Esophagus (tissue), 2 donors: ENCODE data around the gene RTF2. TPM values are rescaled to one million over a fixed set of nuclear protein-coding genes. Genes with fewer than 3 reads are reported as not detected.

Experiments used
- H3K27ac ChIP-seq, 2 donors: one replicate each; pipeline ENCODE4 v1.5.1; 2013; ENCODE audit warnings: low read depth in 2 of 2, mild to moderate bottlenecking in 2 of 2, inconsistent platforms in 1 of 2, low read length in 1 of 2, moderate library complexity in 1 of 2
- H3K27me3 ChIP-seq, 2 donors: one replicate each; pipeline ENCODE4 v1.6.1; 2013; ENCODE audit warnings: low read length in 2 of 2, control low read depth in 1 of 2, mild to moderate bottlenecking in 1 of 2; ENCODE audit not compliant: insufficient read depth in 2 of 2, control insufficient read depth in 1 of 2
- H3K36me3 ChIP-seq, 2 donors: one replicate each; pipeline ENCODE4 v1.6.1; 2013; ENCODE audit warnings: low read length in 1 of 2; ENCODE audit not compliant: control insufficient read depth in 2 of 2, insufficient read depth in 2 of 2
- H3K4me1 ChIP-seq, 2 donors: one replicate each; pipeline ENCODE4 v1.6.1; 2013; ENCODE audit warnings: low read length in 1 of 2; ENCODE audit not compliant: control insufficient read depth in 2 of 2, insufficient read depth in 2 of 2
- H3K4me3 ChIP-seq, 2 donors: one replicate each; pipeline ENCODE4 v1.5.1; 2013; ENCODE audit warnings: low read length in 2 of 2, mild to moderate bottlenecking in 2 of 2, low read depth in 1 of 2, moderate library complexity in 1 of 2
- H3K9me3 ChIP-seq, 2 donors: one replicate each; pipeline ENCODE4 v1.6.1; 2013; ENCODE audit warnings: mild to moderate bottlenecking in 2 of 2, low read depth in 1 of 2, low read length in 1 of 2, moderate library complexity in 1 of 2; ENCODE audit not compliant: control insufficient read depth in 2 of 2, insufficient read depth in 1 of 2
- WGBS, 2 donors: extraction: QIAGEN DNeasy Blood & Tissue Kit; methylation state at CpG; one replicate each; pipeline ENCODE4 v1.1.7; 2013; 5-methylcytosine and 5-hydroxymethylcytosine counted together
- polyA plus RNA-seq, 2 donors: library from polyadenylated mRNA; stranded (reverse); fragments of 200-250 nt; gene quantifications; one replicate each; pipeline ENCODE4 v1.2.3, GENCODE V29; 2013
- donor health status: healthy with polysubstance abuse.
- donor health status: Bipolar disorder and iron deficiency.

RTF2 gene
- polyA plus RNA-seq, 2 donors = 35.4 to 62.8 TPM

- H3K4me1 ChIP-seq = no peaks in the 10 kb centered on the region
- H3K27me3 ChIP-seq = no peaks in the 10 kb centered on the region
- H3K4me3 ChIP-seq = no peak overlapping the region
- H3K27ac ChIP-seq = no peak overlapping the region
- H3K36me3 ChIP-seq = peaks cover 0 to 16% of the 10 kb centered on the region in 2 donors
- H3K9me3 ChIP-seq = no peaks in the 10 kb centered on the region
- 95 to 99% methylated on average over 10 of the region's 10 CpGs for WGBS, 2 donors
Measured at GRCh38 chr20:56511926-56512325, 43.5 kb downstream of the RTF2 start.

GRCh38 chr20:56513161-56514150, 45.0 kb downstream of the RTF2 start:
- 87 to 88% methylated on average over 22 of the region's 22 CpGs for WGBS, 2 donors
- peaks cover 0 to 2% of the 10 kb centered on the region in 2 donors for H3K9me3 ChIP-seq

GRCh38 chr20:56516631-56517030, 48.2 kb downstream of the RTF2 start:
- H3K27me3 ChIP-seq = no peaks in the 10 kb centered on the region
- no peak overlapping the region for H3K27ac ChIP-seq
- H3K9me3 ChIP-seq = peaks cover 3 to 9% of the 10 kb centered on the region in 2 donors
- peaks cover 12 to 40% of the 10 kb centered on the region in 2 donors for H3K36me3 ChIP-seq
- 79 to 85% methylated on average over 5 of the region's 5 CpGs for WGBS, 2 donors
- no peaks in the 10 kb centered on the region for H3K4me1 ChIP-seq
- H3K4me3 ChIP-seq = no peak overlapping the region

More at GRCh38 chr20:56513161-56514150, 45.0 kb downstream of the RTF2 start:
- no peak overlapping the region for H3K27ac ChIP-seq
- no peak overlapping the region for H3K4me3 ChIP-seq
- no peaks in the 10 kb centered on the region for H3K27me3 ChIP-seq
- H3K4me1 ChIP-seq = no peaks in the 10 kb centered on the region
- H3K36me3 ChIP-seq = peaks cover 0 to 29% of the 10 kb centered on the region in 2 donors

- peaks cover 3 to 11% of the 10 kb centered on the region in 2 donors for H3K9me3 ChIP-seq
- WGBS, 2 donors = 89% methylated on average over 7 of the region's 7 CpGs
- H3K27me3 ChIP-seq = no peaks in the 10 kb centered on the region
- peaks cover 12 to 38% of the 10 kb centered on the region in 2 donors for H3K36me3 ChIP-seq
- H3K27ac ChIP-seq = no peak overlapping the region
- H3K4me3 ChIP-seq = no peak overlapping the region
- no peaks in the 10 kb centered on the region for H3K4me1 ChIP-seq
Measured at GRCh38 chr20:56517211-56517610, 48.8 kb downstream of the RTF2 start.

- H3K36me3 ChIP-seq = peaks cover 12 to 35% of the 10 kb centered on the region in 2 donors
Measured at GRCh38 chr20:56517641-56518040, 49.2 kb downstream of the RTF2 start.

GRCh38 chr20:56518126-56518525, 49.7 kb downstream of the RTF2 start:
- Histone ChIP-seq H3K36me3 (peaks cover 12 to 33% of the 10 kb centered on the region in 2 donors), H3K4me3 (no peak overlapping the region), H3K27ac (no peak overlapping the region), H3K9me3 (peaks cover 3 to 11% of the 10 kb centered on the region in 2 donors), H3K4me1 (no peaks in the 10 kb centered on the region), H3K27me3 (no peaks in the 10 kb centered on the region)
- WGBS, 2 donors = 92 to 94% methylated on average over 14 of the region's 14 CpGs

More at GRCh38 chr20:56517641-56518040, 49.2 kb downstream of the RTF2 start:
- Histone ChIP-seq H3K27ac (no peak overlapping the region), H3K9me3 (peaks cover 3 to 11% of the 10 kb centered on the region in 2 donors), H3K4me3 (no peak overlapping the region), H3K4me1 (no peaks in the 10 kb centered on the region), H3K27me3 (no peaks in the 10 kb centered on the region)
- WGBS, 2 donors = 89 to 91% methylated on average over 8 of the region's 8 CpGs

GRCh38 chr20:56518721-56519398, 50.4 kb downstream of the RTF2 start:
- H3K27me3 ChIP-seq = no peaks in the 10 kb centered on the region
- no peaks in the 10 kb centered on the region for H3K4me1 ChIP-seq
- no peak overlapping the region for H3K4me3 ChIP-seq
- 96 to 97% methylated on average over 10 of the region's 10 CpGs for WGBS, 2 donors
- peaks cover 12 to 27% of the 10 kb centered on the region in 2 donors for H3K36me3 ChIP-seq
- H3K9me3 ChIP-seq = peaks cover 3 to 11% of the 10 kb centered on the region in 2 donors
- H3K27ac ChIP-seq = no peak overlapping the region

GRCh38 chr20:56519551-56519950, 51.1 kb downstream of the RTF2 start:
- no peak overlapping the region for H3K27ac ChIP-seq
- H3K9me3 ChIP-seq = peaks cover 3 to 11% of the 10 kb centered on the region in 2 donors
- H3K36me3 ChIP-seq = peaks cover 12 to 24% of the 10 kb centered on the region in 2 donors
- no peak overlapping the region for H3K4me3 ChIP-seq
- H3K27me3 ChIP-seq = no peaks in the 10 kb centered on the region
- 98 to 99% methylated on average over 10 of the region's 10 CpGs for WGBS, 2 donors
- H3K4me1 ChIP-seq = no peaks in the 10 kb centered on the region

- peaks cover 3 to 11% of the 10 kb centered on the region in 2 donors for H3K9me3 ChIP-seq
- H3K27me3 ChIP-seq = no peaks in the 10 kb centered on the region
- H3K4me1 ChIP-seq = no peaks in the 10 kb centered on the region
- 97 to 98% methylated on average over 10 of the region's 10 CpGs for WGBS, 2 donors
- peaks cover 12 to 24% of the 10 kb centered on the region in 2 donors for H3K36me3 ChIP-seq
- H3K4me3 ChIP-seq = no peak overlapping the region
- H3K27ac ChIP-seq = no peak overlapping the region
Measured at GRCh38 chr20:56520180-56520579, 51.8 kb downstream of the RTF2 start.
